Upper lobe of left lung (tissue), 6 donors: Measurements from ENCODE around the gene CELA1. TPM values are rescaled to one million over a fixed set of nuclear protein-coding genes. Genes with fewer than 3 reads are reported as not detected.

Experiments
- ATAC-seq, 2 donors: fragments of 200-7000 bp; cut with Tn5 transposase; one replicate each; pipeline ENCODE4 v1.9.1; 2022; ENCODE audit warnings: mild to moderate bottlenecking in 2 of 2, moderate library complexity in 2 of 2; ENCODE audit not compliant: low FRiP score in 2 of 2
- DNase-seq, 2 donors: peaks; one replicate each; pipeline ENCODE4 v3.0.0-alpha.2; 2019 to 2020
- H3K27ac ChIP-seq, 4 donors: fragments of 200-600 bp; sonication (generic); one replicate each; pipeline ENCODE4 v1.5.1; 2016 to 2019
- H3K27me3 ChIP-seq, 4 donors: fragments of 200-600 bp; sonication (generic); one replicate each; pipeline ENCODE4 v1.5.1; 2017 to 2019
- H3K36me3 ChIP-seq, 4 donors: fragments of 200-600 bp; sonication (generic); one replicate each; pipeline ENCODE4 v1.5.1; 2016 to 2019
- H3K4me1 ChIP-seq, 4 donors: fragments of 200-600 bp; sonication (generic); one replicate each; pipeline ENCODE4 v1.5.1; 2018 to 2019
- H3K4me3 ChIP-seq, 4 donors: fragments of 200-600 bp; sonication (generic); one replicate each; pipeline ENCODE4 v1.5.1; 2017 to 2019; ENCODE audit warnings: mild to moderate bottlenecking in 2 of 4, moderate library complexity in 1 of 4
- H3K9me3 ChIP-seq, 4 donors: fragments of 200-600 bp; sonication (generic); one replicate each; pipeline ENCODE4 v1.5.1; 2018 to 2019
- CTCF ChIP-seq, 6 experiments: fragments of 450-650 bp in 4 of 6; fragments of 200-600 bp in 2 of 6; sonication (generic) in 2 of 6; IDR thresholded peaks; one replicate each; pipeline ENCODE4 v1.5.1; 2016 to 2019; ENCODE audit warnings: antibody characterized with exemption in 6 of 6
- EP300 ChIP-seq, 4 donors: sonication (generic); formaldehyde crosslinking; IDR thresholded peaks; one replicate each; pipeline ENCODE4 v1.5.1; 2017; ENCODE audit warnings: antibody characterized with exemption in 4 of 4, control low read depth in 2 of 4
- POLR2A ChIP-seq, 4 donors: fragments of 450-650 bp; IDR thresholded peaks; one replicate each; pipeline ENCODE4 v1.5.1; 2016 to 2017; ENCODE audit warnings: antibody characterized with exemption in 4 of 4, mild to moderate bottlenecking in 2 of 4
- POLR2AphosphoS5 ChIP-seq, 2 donors: sonication (generic); formaldehyde crosslinking; IDR thresholded peaks; one replicate each; pipeline ENCODE4 v1.5.1; 2017; ENCODE audit warnings: antibody characterized with exemption in 2 of 2
- WGBS, 2 donors: methylation state at CpG; one replicate each; pipeline ENCODE4 v1.1.5; 2017 to 2018; 5-methylcytosine and 5-hydroxymethylcytosine counted together
- total RNA-seq, 6 donors: library from RNA; depleted of rRNA in 4 of 6; stranded (reverse); fragments of >200 nt in 4 of 6; gene quantifications; one replicate each; pipeline versions ENCODE4 v1.1.0 to v1.2.1, GENCODE V29; 2016 to 2021
- donor health status: DM: no; HTN: no; CAD: no; lungs with moderate emphysema.
- donor health status: DM: no; HTN: yes; CAD: no; lungs with severe emphysema.

The CELA1 gene
- total RNA-seq, 6 donors from 2014 or later, result not detected

- Histone ChIP-seq H3K9me3 (no peaks in the 10 kb centered on the region), H3K4me1 (peaks cover 0 to 21% (median 4%) of the 10 kb centered on the region in 4 donors), H3K27ac (no peak overlapping the region), H3K36me3 (no peaks in the 10 kb centered on the region), H3K4me3 (no peak overlapping the region), H3K27me3 (no peaks in the 10 kb centered on the region)
- peak in 1 of 2 donors; percentile 64 for DNase-seq
- ATAC-seq, result peak; percentile 46 to 78
- TF ChIP-seq EP300 (IDR thresholded peaks at IDR 0.05) (no peak), POLR2AphosphoS5 (IDR thresholded peaks at IDR 0.05) (peak in 1 of 2 donors; percentile 53)
- WGBS, 2 donors, result 49 to 54% methylated on average over 16 to 17 of the region's 17 CpGs
These were observed 22.4 kb upstream of the CELA1 start for GRCh38 chr12:51368640-51369517.

GRCh38 chr12:51365276-51365675 is 18.8 kb upstream of the CELA1 start:
- Histone ChIP-seq H3K36me3 (no peaks in the 10 kb centered on the region), H3K9me3 (no peaks in the 10 kb centered on the region), H3K27ac (no peak overlapping the region), H3K27me3 (no peaks in the 10 kb centered on the region), H3K4me3 (no peak overlapping the region), H3K4me1 (peaks cover 0 to 11% (median 2%) of the 10 kb centered on the region in 4 donors)
- WGBS, 2 donors, result 93 to 94% methylated on average over 9 to 10 of the region's 10 CpGs
- TF ChIP-seq EP300 (IDR thresholded peaks at IDR 0.05) (no peak), POLR2A (IDR thresholded peaks at IDR 0.05) (no peak), POLR2AphosphoS5 (IDR thresholded peaks at IDR 0.05) (no peak), CTCF (IDR thresholded peaks at IDR 0.05) (no peak)
- peak in 1 of 2 donors; percentile 63 for DNase-seq
- no peak for ATAC-seq

DNA sequence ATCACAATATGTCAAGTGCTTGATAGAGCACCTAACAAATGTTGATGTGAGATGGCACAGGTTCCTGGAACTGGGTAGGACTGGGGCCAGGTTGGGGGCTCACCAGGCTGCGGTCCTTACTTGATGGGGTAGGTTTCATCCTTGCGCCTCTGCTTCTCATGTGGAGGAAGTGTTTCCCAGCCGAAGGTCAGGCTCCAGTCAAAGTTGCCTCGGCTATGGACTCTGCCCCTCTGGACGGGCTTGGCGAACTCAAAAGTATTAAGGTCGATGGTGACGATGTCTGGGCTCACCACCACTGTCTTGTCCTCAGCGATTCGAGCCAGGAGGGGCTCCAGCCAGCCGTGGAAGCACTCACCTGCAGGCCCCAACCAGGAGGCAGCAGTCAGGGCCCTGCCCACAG is 17.5 kb upstream of the CELA1 start:
- H3K4me1 ChIP-seq, result peaks cover 0 to 4% (median 2%) of the 10 kb centered on the region in 4 donors
- no peak overlapping the region for H3K27ac ChIP-seq
- peak in 1 of 2 donors; percentile 44 for DNase-seq
- no peaks in the 10 kb centered on the region for H3K36me3 ChIP-seq
- TF ChIP-seq POLR2AphosphoS5 (IDR thresholded peaks at IDR 0.05) (no peak), EP300 (IDR thresholded peaks at IDR 0.05) (no peak), POLR2A (IDR thresholded peaks at IDR 0.05) (no peak), CTCF (IDR thresholded peaks at IDR 0.05) (no peak)
- no peaks in the 10 kb centered on the region for H3K27me3 ChIP-seq
- no peak for ATAC-seq
- H3K4me3 ChIP-seq, result no peak overlapping the region
- H3K9me3 ChIP-seq, result no peaks in the 10 kb centered on the region
- WGBS, 2 donors, result 89 to 91% methylated on average over 6 to 11 of the region's 11 CpGs

DNA sequence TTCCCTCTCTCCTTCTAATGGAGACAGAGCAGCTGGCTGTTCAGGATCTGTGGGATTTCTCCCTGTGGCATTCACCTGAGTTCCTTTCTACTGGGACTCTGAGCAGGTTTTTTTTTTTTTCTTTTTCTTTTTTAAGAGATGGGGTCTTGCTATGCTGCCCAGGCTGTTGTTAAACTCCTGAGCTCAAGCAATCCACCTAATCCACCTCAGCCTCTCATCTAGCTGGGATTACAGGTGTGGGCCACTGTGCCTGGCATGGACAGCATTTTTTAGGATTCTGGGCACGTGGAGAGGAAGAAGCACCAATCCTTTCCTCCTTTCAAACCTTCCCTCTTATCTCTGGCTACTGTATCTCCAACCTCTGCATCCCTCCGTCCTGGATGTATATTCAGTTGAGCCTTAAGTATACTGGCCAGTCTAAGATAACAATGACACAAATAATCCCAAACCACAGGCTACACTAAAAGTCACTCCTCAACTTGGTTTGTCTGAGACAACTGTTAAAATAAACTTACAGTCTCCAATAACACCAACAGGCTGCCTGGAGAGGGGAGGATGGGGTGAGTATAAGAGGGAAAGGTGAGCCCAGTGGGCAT is 16.4 kb upstream of the CELA1 start:
- Histone ChIP-seq H3K4me1 (no peaks in the 10 kb centered on the region), H3K4me3 (no peak overlapping the region), H3K9me3 (no peaks in the 10 kb centered on the region), H3K36me3 (no peaks in the 10 kb centered on the region), H3K27me3 (no peaks in the 10 kb centered on the region), H3K27ac (no peak overlapping the region)
- TF ChIP-seq CTCF (IDR thresholded peaks at IDR 0.05) (no peak), POLR2AphosphoS5 (IDR thresholded peaks at IDR 0.05) (no peak), EP300 (IDR thresholded peaks at IDR 0.05) (no peak)
- DNase-seq (no peak), ATAC-seq (no peak)
- 72 to 74% methylated on average over 2 of the region's 2 CpGs for WGBS, 2 donors

GRCh38 chr12:51362307-51362706 is 15.8 kb upstream of the CELA1 start:
- H3K4me1 ChIP-seq, result no peaks in the 10 kb centered on the region
- TF ChIP-seq POLR2A (IDR thresholded peaks at IDR 0.05), result no peak
- no peak for TF ChIP-seq POLR2AphosphoS5 (IDR thresholded peaks at IDR 0.05)
- no peak for TF ChIP-seq CTCF (IDR thresholded peaks at IDR 0.05)
- no peak for TF ChIP-seq EP300 (IDR thresholded peaks at IDR 0.05)
- no peaks in the 10 kb centered on the region for H3K27me3 ChIP-seq
- no peak for DNase-seq
- H3K27ac ChIP-seq, result no peak overlapping the region
- no peaks in the 10 kb centered on the region for H3K9me3 ChIP-seq
- H3K36me3 ChIP-seq, result no peaks in the 10 kb centered on the region
- WGBS, 2 donors, result 80 to 85% methylated on average over 2 to 6 of the region's 6 CpGs
- no peak for ATAC-seq
- no peak overlapping the region for H3K4me3 ChIP-seq
